ENCODE measurements around the gene CNBP.

DNA sequence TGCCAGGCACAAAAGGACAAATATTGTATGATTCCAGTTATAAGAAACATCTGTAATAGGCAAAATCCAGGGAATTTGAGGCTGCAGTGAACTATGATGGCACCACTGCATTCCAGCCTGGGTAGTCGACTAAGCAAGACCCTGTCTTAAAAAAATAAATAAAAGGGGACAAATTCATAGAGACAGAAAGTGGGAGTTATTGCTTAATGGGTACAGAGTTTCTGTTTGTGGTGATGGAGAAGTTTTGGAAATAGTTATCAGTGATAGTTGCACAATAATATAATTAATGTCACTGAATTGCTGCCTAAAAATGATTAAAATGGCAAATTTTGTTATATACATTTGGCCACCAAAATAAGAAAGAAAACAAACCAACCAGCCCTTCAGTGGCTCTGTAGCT is 27.6 kb upstream of the CNBP start:
- TF ChIP-seq, protein P1, sequence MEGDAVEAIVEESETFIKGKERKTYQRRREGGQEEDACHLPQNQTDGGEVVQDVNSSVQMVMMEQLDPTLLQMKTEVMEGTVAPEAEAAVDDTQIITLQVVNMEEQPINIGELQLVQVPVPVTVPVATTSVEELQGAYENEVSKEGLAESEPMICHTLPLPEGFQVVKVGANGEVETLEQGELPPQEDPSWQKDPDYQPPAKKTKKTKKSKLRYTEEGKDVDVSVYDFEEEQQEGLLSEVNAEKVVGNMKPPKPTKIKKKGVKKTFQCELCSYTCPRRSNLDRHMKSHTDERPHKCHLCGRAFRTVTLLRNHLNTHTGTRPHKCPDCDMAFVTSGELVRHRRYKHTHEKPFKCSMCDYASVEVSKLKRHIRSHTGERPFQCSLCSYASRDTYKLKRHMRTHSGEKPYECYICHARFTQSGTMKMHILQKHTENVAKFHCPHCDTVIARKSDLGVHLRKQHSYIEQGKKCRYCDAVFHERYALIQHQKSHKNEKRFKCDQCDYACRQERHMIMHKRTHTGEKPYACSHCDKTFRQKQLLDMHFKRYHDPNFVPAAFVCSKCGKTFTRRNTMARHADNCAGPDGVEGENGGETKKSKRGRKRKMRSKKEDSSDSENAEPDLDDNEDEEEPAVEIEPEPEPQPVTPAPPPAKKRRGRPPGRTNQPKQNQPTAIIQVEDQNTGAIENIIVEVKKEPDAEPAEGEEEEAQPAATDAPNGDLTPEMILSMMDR (conservative IDR thresholded peaks at IDR 0.05; ENCODE audit: low read depth in 2 of 2): no peak
- TF ChIP-seq EZH2 (IDR thresholded peaks at IDR 0.05; ENCODE audit: low read depth, unreplicated experiment) (no peak), ZNF331 (CRISPR knock-in tag; IDR thresholded peaks at IDR 0.05; ENCODE audit: low read depth) (no peak)
